A673 (cell line): ENCODE data around the gene NPPA. TPM values are rescaled to one million over a fixed set of nuclear protein-coding genes. Genes with fewer than 3 reads are reported as not detected.
"Not testable (repeated sequence)": the region's sequence is repeated elsewhere in the genome, so short reads cannot be mapped to it uniquely, and the experiment has no call there.

Experiments
- BruUV-seq: library from RNA; stranded (reverse); fragments of 400-500 nt; replicated peaks from 2 replicates; lab custom pipeline; 2021; lab: Mats Ljungman, UMichigan
- CTCF ChIA-PET: fragments of 300-600 bp; sonication (Branson Sonifier 250); formaldehyde crosslinking; loops from one replicate; lab custom pipeline; 2022; ENCODE audit warnings: antibody characterized with exemption; lab: Charles Lee
- POLR2A ChIA-PET: fragments of 300-600 bp; sonication (Branson Sonifier 250); formaldehyde crosslinking; loops from one replicate; lab custom pipeline; 2022; ENCODE audit warnings: antibody characterized with exemption; ENCODE audit not compliant: low non-redundant PET; lab: Charles Lee
- DNase-seq: peaks from one replicate; pipeline ENCODE4 v3.0.0-alpha.2; 2015; ENCODE audit warnings: low spot score
- H3K27ac ChIP-seq: fragments of 200-600 bp; sonication (generic); 2 replicates; pipeline ENCODE4 v1.5.1; 2016; ENCODE audit warnings: mixed run types, low read depth, mild to moderate bottlenecking, mixed read lengths, antibody characterized with exemption, low read length; ENCODE audit not compliant: poor library complexity, severe bottlenecking
- H3K27me3 ChIP-seq: fragments of 200-600 bp; sonication (generic); replicated peaks from 2 replicates; pipeline ENCODE4 v1.6.1; 2017; ENCODE audit warnings: mixed run types, low read depth, mild to moderate bottlenecking, mixed read lengths, antibody characterized with exemption, low read length; ENCODE audit not compliant: insufficient read depth, poor library complexity
- H3K36me3 ChIP-seq: fragments of 200-600 bp; sonication (generic); 2 replicates; pipeline ENCODE4 v1.6.1; 2016; ENCODE audit warnings: mixed run types, mild to moderate bottlenecking, mixed read lengths, antibody characterized with exemption, low read length; ENCODE audit not compliant: insufficient read depth, poor library complexity, severe bottlenecking
- H3K4me1 ChIP-seq: fragments of 200-600 bp; sonication (generic); 2 replicates; pipeline ENCODE4 v1.6.1; 2017; ENCODE audit warnings: mixed run types, mild to moderate bottlenecking, mixed read lengths, antibody characterized with exemption, low read length; ENCODE audit not compliant: insufficient read depth, poor library complexity, severe bottlenecking
- H3K4me3 ChIP-seq: fragments of 200-600 bp; sonication (generic); 2 replicates; pipeline ENCODE4 v1.5.1; 2016; ENCODE audit warnings: low read depth, mixed run types, mild to moderate bottlenecking, mixed read lengths, low read length; ENCODE audit not compliant: poor library complexity, severe bottlenecking
- H3K9me3 ChIP-seq: fragments of 200-600 bp; sonication (generic); 2 replicates; pipeline ENCODE4 v1.6.1; 2016; ENCODE audit warnings: mixed run types, low read depth, mild to moderate bottlenecking, mixed read lengths, antibody characterized with exemption, low read length; ENCODE audit not compliant: poor library complexity, severe bottlenecking
- CTCF ChIP-seq: fragments of 300-800, 200-600 bp; sonication (generic); conservative IDR thresholded peaks from 2 replicates; pipeline ENCODE4 v1.5.1; 2017; ENCODE audit warnings: low read depth, mild to moderate bottlenecking, antibody characterized with exemption, low read length, moderate library complexity, mixed read lengths
- EZH2 ChIP-seq: fragments of 200-600 bp; sonication (generic); IDR thresholded peaks from 2 replicates; pipeline ENCODE4 v1.6.1; 2017; ENCODE audit warnings: borderline replicate concordance, low read depth, mild to moderate bottlenecking, mixed read lengths, antibody characterized with exemption, low read length; ENCODE audit not compliant: poor library complexity, severe bottlenecking
- intact Hi-C: fragments of 100-400 bp; cut with micrococcal nuclease; formaldehyde crosslinking; loops from one replicate; pipeline ENCODE4 v1.10.0; 2022; ENCODE audit not compliant: unreplicated experiment
- total RNA-seq: library from RNA; stranded (reverse); gene quantifications from 2 replicates; pipeline ENCODE4 v1.2.3, GENCODE V29; 2021

NPPA gene
- total RNA-seq, 1 experiment from 2014 or later: not detected

- Histone ChIP-seq H3K36me3 (peaks cover 42% of the 10 kb centered on the region), H3K4me3 (peak overlapping the region; percentile 79), H3K27ac (peak overlapping the region; percentile 88), H3K9me3 (no peaks in the 10 kb centered on the region), H3K27me3 (no peaks in the 10 kb centered on the region), H3K4me1 (peaks cover 42% of the 10 kb centered on the region)
- peak; percentile 21 for DNase-seq
- intact Hi-C loops: loop anchor here (5.0 kb wide), 1 partner anchor 124 kb away; the partner anchor contains the start of gene MAD2L2
- TSS peak; percentile 46 for BruUV-seq
- POLR2A ChIA-PET: interaction anchor here (0.6 kb wide), 1 partner anchor 138 kb away, joined by 3 read pairs; no protein-coding TSS in a partner anchor
- TF ChIP-seq EZH2 (no peak), CTCF (no peak)
- CTCF ChIA-PET: no interaction called here
These were observed 41.2 kb downstream of the NPPA start for GRCh38 chr1:11806307-11806936.

GRCh38 chr1:11805422-11806306, 41.9 kb downstream of the NPPA start, which contains the start of the genes CLCN6 and MTHFR:
Gene CLCN6, plus strand, starts transcription at chr1:11806191. Its CDS starts 72 bp downstream, at chr1:11806263.
Gene MTHFR, minus strand, starts transcription at chr1:11805964. Its CDS starts 2,848 bp downstream, at chr1:11803116.
- Histone ChIP-seq H3K27me3 (no peaks in the 10 kb centered on the region), H3K4me1 (peaks cover 42% of the 10 kb centered on the region), H3K9me3 (no peaks in the 10 kb centered on the region), H3K4me3 (peak within 1 kb of the TSS; percentile 79), H3K36me3 (peaks cover 43% of the 10 kb centered on the region), H3K27ac (peak within 1 kb of the TSS; percentile 88)
- ChIA-PET POLR2A (interaction anchor here (0.6 to 0.7 kb wide), 2 partner anchors 145 to 749 kb away, joined by 3 read pairs; no protein-coding TSS in a partner anchor), CTCF (no interaction called here)
- BruUV-seq: no TSS peak
- TF ChIP-seq CTCF (no peak), EZH2 (no peak)
- intact Hi-C loops: loop anchor here (5.0 kb wide), 1 partner anchor 123 kb away; the partner anchor contains the start of gene MAD2L2
- DNase-seq: peak; percentile 99

GRCh38 chr1:11804666-11805421, 42.7 kb downstream of the NPPA start:
- peak overlapping the region; percentile 88 for H3K27ac ChIP-seq
- no peaks in the 10 kb centered on the region for H3K9me3 ChIP-seq
- BruUV-seq: no TSS peak
- no peaks in the 10 kb centered on the region for H3K27me3 ChIP-seq
- CTCF ChIA-PET: no interaction called here
- intact Hi-C loops: loop anchor here (5.0 kb wide), 1 partner anchor 123 kb away; the partner anchor contains the start of gene MAD2L2
- peak overlapping the region; percentile 79 for H3K4me3 ChIP-seq
- TF ChIP-seq EZH2 (no peak), CTCF (no peak)
- DNase-seq: peak; percentile 43
- POLR2A ChIA-PET: interaction anchor here (0.7 kb wide), 1 partner anchor 146 kb away, joined by 3 read pairs; no protein-coding TSS in a partner anchor
- peaks cover 42% of the 10 kb centered on the region for H3K36me3 ChIP-seq
- peaks cover 42% of the 10 kb centered on the region for H3K4me1 ChIP-seq

- Histone ChIP-seq H3K27ac (peak overlapping the region; percentile 88), H3K4me3 (peak overlapping the region; percentile 79), H3K36me3 (peaks cover 41% of the 10 kb centered on the region), H3K4me1 (peaks cover 42% of the 10 kb centered on the region)
- intact Hi-C loops, DNase-seq, H3K9me3 ChIP-seq, CTCF ChIA-PET, H3K27me3 ChIP-seq: not testable (repeated sequence)
- BruUV-seq: TSS peak; percentile 41
- POLR2A ChIA-PET: interaction anchor here (0.6 to 1.0 kb wide), 2 partner anchors 104 to 105 kb away, joined by 3 to 4 read pairs; no protein-coding TSS in a partner anchor
These were observed 43.5 kb downstream of the NPPA start for GRCh38 chr1:11803924-11804665.
